CD4-positive, alpha-beta T cell treated with Interferon gamma for 1 hour (primary cell): Measurements from ENCODE around the gene MRTFB.

Source experiments
- DNase-seq: peaks from one replicate; pipeline ENCODE4 v3.0.0-alpha.2; 2020

MRTFB gene

DNA sequence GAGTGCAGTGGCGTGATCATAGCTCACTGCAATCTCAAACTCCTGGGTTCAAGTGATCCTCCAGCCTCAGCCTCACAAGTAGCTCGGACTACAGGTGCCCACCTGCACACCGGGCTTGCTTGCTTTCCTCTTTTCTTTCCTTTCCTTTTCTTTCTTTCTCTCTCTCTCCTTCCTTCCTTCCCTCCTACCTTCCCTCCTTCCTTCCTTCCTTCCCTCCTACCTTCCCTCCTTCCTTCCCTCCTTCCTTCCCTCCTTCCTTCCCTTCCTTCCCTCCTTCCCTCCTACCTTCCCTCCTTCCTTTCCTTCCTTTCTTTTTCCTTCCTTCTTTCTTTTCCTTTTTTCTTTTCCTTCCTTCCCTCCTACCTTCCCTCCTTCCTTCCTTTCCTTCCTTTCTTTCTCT lies 225.5 kb downstream of the MRTFB start:
- no peak for DNase-seq

GRCh38 chr16:14298374-14299122 lies 227.4 kb downstream of the MRTFB start:
- no peak for DNase-seq

DNA sequence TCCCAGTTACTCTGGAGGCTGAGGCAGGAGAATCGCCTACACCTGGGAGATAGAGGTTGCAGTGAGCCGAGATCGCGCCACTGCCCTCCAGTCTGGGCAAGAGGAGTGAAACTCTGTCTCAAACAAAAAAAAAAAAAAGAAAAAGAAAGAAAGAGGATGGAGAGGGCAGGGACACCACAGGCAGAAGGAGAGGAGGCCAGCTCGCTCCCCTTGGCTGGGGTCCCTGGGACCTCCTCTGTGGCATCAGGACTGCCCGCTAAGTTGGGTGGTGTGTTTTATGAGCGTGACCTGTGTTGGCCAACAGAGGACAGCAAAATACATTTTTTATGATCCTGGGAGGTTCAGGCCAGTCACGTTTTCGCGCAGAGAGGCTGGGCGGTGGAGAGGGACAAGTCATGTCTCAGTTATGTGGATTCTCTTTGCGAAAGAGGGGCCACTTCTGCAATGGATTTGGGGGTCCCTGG lies 229.6 kb downstream of the MRTFB start:
- DNase-seq = peak; percentile 54

DNA sequence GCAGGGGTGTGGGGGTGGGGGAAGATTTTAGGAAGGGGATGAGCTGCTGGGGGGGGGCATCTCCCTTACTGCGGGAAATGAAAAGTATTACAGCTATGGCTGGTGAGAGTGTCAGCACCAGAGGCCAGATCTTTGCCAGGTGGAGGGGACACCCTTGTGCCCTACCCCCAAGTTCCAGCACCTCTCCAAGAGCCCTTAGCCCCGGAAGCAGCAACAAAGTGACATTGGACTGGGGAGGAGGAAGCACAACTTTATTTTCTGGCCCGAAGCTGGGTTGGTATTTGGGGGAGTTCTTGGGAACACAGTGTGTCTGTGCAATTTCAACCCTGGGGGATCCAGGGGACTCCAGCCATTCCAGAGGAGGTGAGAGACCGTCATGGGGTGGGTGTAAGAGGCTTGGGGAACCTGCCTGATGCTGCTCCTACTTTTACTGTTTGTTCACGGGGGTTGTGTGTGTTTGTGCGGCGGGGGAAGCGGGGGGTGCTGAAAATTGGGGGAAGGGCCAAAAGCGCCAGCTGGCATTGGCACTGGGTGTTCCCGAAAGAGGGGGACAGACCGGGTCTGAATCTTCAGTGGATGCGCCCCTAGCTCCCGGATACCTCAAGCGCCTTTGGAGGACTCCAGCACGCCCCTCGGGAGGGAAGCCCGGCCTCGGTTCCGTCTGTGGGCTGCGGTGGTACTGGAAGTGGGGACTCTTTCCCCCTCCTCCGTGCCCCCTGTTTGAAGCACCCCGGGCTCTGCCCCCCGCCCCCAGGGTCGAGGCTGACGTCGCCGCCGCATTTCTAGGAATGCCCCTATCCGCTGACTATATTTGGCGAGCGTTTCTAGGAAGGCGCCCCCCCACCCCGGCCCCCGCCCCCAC lies 230.3 kb downstream of the MRTFB start:
- peak; percentile 38 for DNase-seq

DNA sequence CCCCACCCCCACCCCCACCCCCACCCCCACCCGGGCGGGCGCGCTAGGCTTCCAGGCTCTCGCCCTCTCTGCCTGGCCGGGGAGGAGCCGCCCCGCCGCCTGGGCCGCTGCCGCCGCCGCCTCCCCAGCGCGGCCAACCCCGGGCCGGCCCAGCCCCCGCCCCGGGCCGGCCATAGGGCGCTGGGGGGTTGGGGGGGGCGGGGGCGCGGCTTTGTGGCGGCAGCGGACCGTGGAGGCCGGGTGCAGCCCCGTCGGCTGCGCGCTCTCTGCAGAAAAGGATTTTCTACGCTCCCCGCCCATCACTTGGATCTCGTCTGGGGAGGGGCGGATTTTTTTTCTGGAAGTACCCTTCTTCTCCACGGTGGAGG lies 230.9 kb downstream of the MRTFB start:
- peak; percentile 18 for DNase-seq

DNA sequence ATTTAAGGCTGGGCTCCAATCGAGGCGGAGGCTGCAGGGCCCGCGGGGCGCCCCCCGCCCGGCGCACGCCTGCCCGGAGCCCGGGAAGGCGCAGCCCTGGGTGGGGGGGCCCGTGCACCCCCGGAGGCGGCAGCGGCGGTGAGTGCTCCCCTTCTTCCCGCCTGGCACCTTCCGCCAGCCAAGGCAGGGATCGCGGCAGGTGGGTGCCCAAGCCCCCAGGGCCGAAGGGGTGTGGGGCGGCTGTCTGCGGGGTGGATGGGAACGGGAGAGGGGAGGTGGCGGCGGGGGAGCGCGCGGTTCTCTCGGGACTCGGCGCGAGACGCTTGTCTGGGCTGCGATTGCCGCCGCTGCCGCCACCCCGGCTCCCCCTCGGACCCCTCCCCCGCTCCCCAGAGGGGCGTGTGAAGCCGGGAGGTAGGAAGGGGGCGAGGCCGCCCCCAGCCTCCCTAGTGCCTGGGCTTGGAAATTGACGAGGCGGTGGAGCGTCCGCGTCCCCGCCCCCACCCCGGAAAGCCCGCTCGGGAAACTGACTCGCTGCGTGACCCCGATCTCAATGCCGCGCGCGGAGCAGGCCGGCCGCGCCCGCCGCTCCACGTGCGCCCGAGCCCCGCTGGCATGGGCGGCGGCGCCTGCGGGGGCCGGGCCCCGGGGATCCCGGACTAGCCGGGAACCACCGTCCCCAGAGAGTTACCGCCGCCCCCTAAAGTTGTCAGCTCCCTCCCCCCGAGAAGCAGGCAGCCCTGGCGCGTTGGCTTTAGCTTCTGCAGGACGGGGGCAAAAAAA lies 231.5 kb downstream of the MRTFB start:
- DNase-seq = no peak

DNA sequence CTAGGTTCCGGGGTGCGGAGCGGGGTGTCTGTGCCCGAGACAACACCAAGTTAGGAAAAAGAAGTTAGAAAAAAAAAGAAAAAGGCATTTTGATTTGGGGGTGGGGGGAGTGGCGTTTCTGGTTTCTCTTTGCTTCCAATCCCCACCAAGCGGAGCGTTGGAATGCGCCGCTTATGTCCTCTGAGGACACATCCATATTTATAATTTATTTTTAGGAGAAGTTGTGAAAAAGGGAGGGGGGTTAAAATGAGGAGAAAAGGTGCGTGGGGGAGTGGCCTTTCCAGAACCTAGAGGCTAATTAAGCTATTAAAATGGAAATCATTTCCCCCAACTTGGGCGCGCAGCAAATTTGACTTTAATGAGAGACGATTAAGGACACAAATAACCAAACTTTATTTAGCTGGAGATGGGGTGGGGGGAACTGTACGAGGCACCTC lies 232.1 kb downstream of the MRTFB start:
- DNase-seq = no peak

DNA sequence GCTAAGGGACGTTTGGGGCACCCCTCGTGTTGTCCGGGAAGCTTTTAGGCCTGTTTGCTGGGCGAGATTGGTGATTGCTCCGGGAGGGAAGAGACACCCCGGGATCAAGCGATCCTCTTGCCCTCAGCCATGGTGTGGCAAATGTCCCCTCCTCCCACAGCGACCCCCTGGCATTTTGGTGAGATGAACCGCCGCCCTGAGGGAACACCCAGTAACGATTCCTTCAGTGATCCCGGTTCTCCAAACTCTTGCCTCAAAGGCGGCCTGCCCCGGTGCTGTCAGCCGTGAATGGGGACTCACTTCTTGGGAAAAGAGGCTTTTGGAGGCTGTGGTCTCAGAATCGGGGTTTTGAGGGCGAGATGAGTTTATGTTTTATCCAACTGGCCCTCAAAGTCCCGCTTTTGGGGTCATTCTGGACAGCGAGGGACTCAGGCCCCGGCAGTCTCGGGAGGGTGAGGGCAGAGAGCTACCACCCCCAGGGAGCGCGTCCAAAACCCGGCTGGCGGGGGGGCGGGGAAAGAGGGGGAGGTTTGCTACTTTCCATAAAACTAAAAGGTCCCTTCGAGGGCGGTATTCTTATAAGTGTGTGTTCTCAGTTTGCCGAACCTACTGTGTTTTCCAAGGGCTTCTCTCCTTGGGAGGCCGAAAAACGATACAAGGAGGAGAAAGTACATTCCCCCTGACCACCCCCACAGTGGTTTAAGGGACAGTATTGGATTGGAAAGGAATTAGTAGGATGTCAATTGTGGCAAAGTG lies 232.7 kb downstream of the MRTFB start:
- no peak for DNase-seq

- no peak for DNase-seq
Measured at GRCh38 chr16:14304891-14305460, 233.9 kb downstream of the MRTFB start.

- DNase-seq = no peak
Measured at GRCh38 chr16:14306485-14307058, 235.5 kb downstream of the MRTFB start.

- DNase-seq = no peak
Measured at GRCh38 chr16:14307059-14307526, 236.0 kb downstream of the MRTFB start.

- DNase-seq = no peak
Measured at GRCh38 chr16:14307527-14308367, 236.6 kb downstream of the MRTFB start.

DNA sequence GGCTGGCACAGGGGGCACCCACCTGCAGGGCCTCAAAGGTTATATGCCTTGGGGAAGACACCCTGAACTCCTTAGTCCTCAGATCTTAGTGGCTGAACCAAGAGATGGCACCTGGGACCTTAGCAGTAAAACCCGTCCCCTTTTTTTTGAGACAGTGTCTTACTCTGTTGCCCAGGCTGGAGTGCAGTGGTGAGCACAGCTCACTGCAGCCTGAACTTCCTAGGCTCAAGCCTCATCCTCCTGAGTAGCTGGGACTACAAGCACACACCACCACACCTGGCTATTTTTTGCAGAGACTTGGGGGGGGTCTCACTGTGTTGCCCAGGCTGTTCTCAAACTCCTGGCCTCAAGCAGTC lies 237.2 kb downstream of the MRTFB start:
- DNase-seq = no peak

DNA sequence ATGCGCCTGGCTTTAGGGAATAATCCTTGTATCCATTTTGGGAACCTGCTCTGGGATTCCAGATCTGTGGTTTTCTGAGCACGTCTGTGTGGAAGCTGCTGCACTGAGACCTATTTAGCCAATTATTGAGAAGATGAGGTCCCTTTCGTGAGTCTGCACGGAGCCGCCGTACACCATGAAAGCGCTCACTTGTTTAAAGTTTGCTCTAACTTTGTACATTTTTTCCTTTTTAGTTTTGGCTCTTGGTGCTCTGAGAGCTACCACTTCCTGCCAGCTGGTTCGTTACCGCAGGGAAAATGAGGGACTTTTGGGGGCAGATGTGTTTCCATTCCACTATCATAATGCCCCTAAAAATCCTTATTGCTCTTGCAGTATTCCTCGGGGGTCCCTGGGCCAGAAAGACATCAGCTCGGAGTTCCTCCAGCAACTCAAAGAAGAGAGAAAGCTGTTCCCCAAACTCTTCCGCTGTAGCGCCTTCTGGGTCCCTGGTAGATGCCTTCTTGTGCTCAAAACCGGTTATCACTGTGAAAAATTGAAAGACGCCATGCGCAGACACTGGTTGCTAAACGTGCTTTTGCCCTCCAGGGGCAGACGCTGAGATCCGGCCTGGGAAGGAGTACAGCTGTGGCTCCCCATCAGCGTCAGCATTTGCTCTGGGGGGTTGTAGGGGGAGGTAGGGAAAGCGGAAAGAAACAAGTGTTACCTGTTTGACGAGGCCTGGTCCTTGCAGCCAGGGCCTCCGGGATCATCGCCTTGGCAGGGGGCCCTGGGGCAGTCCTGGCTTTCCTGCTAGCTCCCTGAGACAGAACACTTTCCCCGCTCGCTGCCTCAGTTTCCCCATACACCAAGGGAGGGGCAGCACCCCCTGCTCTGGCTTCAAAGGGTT lies 238.1 kb downstream of the MRTFB start:
- no peak for DNase-seq

GRCh38 chr16:14309906-14310305 lies 238.8 kb downstream of the MRTFB start:
- DNase-seq = no peak

GRCh38 chr16:14310519-14310991 lies 239.4 kb downstream of the MRTFB start:
- DNase-seq = no peak

GRCh38 chr16:14314116-14314515 lies 243.0 kb downstream of the MRTFB start:
- no peak for DNase-seq

- DNase-seq = no peak
Measured at GRCh38 chr16:14315683-14316320, 244.7 kb downstream of the MRTFB start.
